NCI-H2029 (cell line): ENCODE data around the gene TREML1.
"Not testable (repeated sequence)": the region's sequence is repeated elsewhere in the genome, so short reads cannot be mapped to it uniquely, and the experiment has no call there.

Experiments
- DNase-seq: peaks from one replicate; lab custom pipeline; 2025; lab: John Stamatoyannopoulos, UW

The TREML1 gene

GRCh38 chr6:41153992-41154625 lies at the start of gene TREML1:
TREML1 (minus strand) TSS chr6:41154347; CDS start chr6:41154288, 59 bp downstream.
- DNase-seq = no peak

- no peak for DNase-seq
Observed at GRCh38 chr6:41201764-41202173, 47.6 kb upstream of the TREML1 start.

- no peak for DNase-seq
Observed at GRCh38 chr6:41200901-41201763, 47.0 kb upstream of the TREML1 start, which contains the start of gene TREML2. TREML2 (minus strand) TSS chr6:41201149; CDS start chr6:41201008, 141 bp downstream.

GRCh38 chr6:41200296-41200900 lies 46.3 kb upstream of the TREML1 start:
- no peak for DNase-seq

- DNase-seq = no peak
Observed at GRCh38 chr6:41199552-41200246, 45.6 kb upstream of the TREML1 start.

- DNase-seq = no peak
Observed at GRCh38 chr6:41197234-41197633, 43.1 kb upstream of the TREML1 start.

GRCh38 chr6:41194386-41194785 lies 40.2 kb upstream of the TREML1 start:
- no peak for DNase-seq

- DNase-seq = no peak
Observed at GRCh38 chr6:41193884-41194283, 39.7 kb upstream of the TREML1 start.

GRCh38 chr6:41193171-41193734 lies 39.1 kb upstream of the TREML1 start:
- no peak for DNase-seq

GRCh38 chr6:41191569-41191968 lies 37.4 kb upstream of the TREML1 start:
- no peak for DNase-seq

GRCh38 chr6:41190791-41191190 lies 36.6 kb upstream of the TREML1 start:
- no peak for DNase-seq

GRCh38 chr6:41189967-41190366 lies 35.8 kb upstream of the TREML1 start:
- DNase-seq = no peak

- not testable (repeated sequence) for DNase-seq
Observed at GRCh38 chr6:41189046-41189445, 34.9 kb upstream of the TREML1 start.

GRCh38 chr6:41187924-41188886 lies 34.1 kb upstream of the TREML1 start:
- no peak for DNase-seq

- no peak for DNase-seq
Observed at GRCh38 chr6:41186031-41186562, 31.9 kb upstream of the TREML1 start.

- no peak for DNase-seq
Observed at GRCh38 chr6:41184761-41185160, 30.6 kb upstream of the TREML1 start.

- DNase-seq = peak; percentile 79
Observed at GRCh38 chr6:41182069-41183034, 28.2 kb upstream of the TREML1 start.

GRCh38 chr6:41181566-41181965 lies 27.4 kb upstream of the TREML1 start:
- no peak for DNase-seq

GRCh38 chr6:41179163-41179562 lies 25.0 kb upstream of the TREML1 start:
- DNase-seq = no peak
